Measurements from ENCODE around the gene FAM53B.

The FAM53B gene

GRCh38 chr10:124644236-124644635 is 99.9 kb downstream of the FAM53B start:
- no peak for DNase-seq

- DNase-seq, result no peak
Observed at GRCh38 chr10:124643330-124644009, 100.7 kb downstream of the FAM53B start.

DNA sequence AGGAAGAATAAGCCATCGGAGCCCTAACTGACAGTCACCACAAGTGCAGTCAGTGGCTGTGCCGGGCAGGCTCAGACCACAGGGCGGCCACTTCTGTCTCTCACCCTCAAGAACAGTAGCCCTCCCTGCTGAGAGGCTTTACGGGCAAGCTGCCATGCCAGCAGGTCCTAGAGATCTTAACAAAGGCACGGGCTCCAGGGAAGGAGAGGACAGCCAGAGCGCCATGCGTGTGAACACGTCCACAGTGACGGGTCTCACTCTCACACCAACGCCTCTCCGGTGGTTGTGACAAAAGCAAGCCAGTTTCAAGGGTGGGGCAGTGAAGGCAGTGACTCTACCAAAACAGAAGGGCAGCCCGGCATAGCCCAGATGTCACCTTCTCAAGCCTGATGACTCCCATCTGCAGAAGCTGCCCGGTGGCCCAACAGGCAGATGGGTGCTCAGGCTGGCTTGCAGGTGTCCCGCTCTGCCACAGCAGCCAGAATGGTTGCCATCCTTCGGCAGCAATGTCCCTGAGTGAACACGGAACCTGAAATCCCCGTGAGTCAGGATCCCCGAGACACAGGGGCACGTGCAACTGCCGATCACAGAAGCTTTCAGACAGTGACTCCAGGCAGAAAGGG is 102.0 kb downstream of the FAM53B start:
- no peak for DNase-seq

- peak; percentile 58 for DNase-seq
Observed at GRCh38 chr10:124641282-124642087, 102.7 kb downstream of the FAM53B start.

- no peak for DNase-seq
Observed at GRCh38 chr10:124640538-124641231, 103.5 kb downstream of the FAM53B start.

GRCh38 chr10:124640056-124640455 is 104.1 kb downstream of the FAM53B start:
- no peak for DNase-seq

GRCh38 chr10:124639646-124640045 is 104.5 kb downstream of the FAM53B start:
- no peak for DNase-seq

GRCh38 chr10:124639206-124639605 is 105.0 kb downstream of the FAM53B start:
- DNase-seq, result no peak

- no peak for DNase-seq
Observed at GRCh38 chr10:124637746-124638145, 106.4 kb downstream of the FAM53B start.

- DNase-seq, result no peak
Observed at GRCh38 chr10:124637091-124637700, 107.0 kb downstream of the FAM53B start.

DNA sequence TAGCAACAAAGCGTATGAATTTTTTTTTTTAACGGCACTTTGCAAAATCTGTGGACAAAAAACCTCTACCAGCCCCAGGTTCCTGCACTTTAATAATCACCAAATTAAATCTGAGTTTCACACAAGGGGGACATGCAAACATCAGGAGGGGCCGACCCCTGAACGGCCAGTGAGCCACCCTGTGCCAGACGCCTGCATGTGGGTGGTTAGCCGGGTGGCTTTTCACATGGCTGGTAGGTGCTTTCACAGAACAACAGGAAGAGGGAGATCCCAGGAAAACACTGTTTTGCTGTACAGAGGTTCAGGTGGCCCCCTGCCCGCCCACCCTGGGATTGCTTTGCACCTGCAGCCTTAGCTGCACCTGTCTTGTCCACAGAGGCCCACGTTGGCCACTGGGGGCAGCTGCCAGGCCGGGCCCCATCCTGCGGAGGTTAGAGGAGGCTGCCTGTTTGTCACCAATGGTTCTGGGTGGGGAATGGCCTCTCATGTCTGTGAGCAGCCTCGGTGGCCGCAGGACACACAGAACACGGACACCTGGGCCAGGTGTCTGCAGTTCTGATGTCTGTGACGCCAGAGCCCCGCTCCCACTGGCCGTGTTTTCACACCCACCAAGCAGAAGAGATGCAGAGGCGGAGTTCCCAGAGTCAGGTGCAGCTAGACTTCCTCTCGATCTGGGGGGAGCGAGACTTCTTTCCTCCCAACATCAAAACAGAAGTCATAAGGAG is 107.7 kb downstream of the FAM53B start:
- DNase-seq, result peak; percentile 53

DNA sequence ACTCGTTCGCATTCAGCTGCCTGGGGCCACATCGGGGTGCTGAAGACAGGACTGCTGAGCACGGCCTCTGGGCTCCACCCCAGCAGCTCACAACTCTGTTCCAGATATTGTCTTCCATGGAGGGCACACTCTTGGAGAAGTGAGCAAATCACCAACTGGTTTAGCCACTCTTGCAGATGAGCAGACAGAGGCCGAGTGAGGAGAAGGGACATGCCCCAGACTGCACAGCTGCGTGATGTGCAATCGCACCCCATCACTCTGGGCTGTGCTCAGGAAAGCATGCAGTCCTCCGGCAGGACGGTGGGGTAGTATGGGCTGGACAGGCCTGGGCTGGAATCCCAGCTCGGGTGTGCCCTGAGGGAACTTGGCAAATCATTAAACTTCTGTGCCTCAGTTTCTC is 111.6 kb downstream of the FAM53B start:
- no peak for DNase-seq

GRCh38 chr10:124632064-124632531 is 112.1 kb downstream of the FAM53B start:
- DNase-seq, result peak; percentile 43

DNA sequence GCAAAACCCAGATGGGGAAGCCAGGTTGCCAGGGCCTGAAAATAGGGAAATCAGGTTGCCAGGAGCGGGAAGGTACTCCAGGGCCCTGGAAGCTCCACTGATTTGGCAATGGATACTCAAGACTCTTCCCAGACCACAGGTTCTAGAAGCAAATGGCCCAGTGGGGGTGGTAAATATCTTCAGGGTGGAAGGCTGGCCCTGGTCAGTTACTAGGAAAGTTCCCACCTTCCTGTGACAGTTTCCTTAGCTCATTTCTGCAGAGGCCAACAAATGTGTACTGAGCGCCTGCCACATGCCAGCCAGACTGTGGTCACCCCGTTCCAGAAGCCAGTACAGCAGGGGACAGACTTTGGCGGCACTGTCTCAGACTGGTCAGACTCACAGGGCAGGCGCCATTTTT is 113.6 kb downstream of the FAM53B start:
- no peak for DNase-seq

DNA sequence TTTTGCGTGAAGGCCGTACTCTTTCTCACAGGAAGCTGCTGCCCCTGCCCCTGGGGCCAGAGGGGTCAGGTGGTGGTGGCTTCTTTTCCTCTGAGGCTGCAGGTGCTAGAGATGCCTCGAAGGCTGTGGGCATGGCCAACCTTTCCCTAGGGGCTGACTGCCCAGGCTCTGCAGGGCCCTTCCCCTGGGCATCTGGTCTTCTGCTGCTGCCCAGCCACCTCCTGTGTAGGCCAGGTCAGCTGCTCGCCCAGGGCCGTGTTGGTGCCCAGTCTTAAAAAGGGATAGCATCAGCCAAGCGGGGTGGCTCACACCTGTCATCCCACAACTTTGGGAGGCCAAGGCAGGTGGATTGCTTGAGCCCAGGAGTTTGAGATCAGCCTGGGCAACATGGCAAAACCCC is 114.3 kb downstream of the FAM53B start:
- no peak for DNase-seq

DNA sequence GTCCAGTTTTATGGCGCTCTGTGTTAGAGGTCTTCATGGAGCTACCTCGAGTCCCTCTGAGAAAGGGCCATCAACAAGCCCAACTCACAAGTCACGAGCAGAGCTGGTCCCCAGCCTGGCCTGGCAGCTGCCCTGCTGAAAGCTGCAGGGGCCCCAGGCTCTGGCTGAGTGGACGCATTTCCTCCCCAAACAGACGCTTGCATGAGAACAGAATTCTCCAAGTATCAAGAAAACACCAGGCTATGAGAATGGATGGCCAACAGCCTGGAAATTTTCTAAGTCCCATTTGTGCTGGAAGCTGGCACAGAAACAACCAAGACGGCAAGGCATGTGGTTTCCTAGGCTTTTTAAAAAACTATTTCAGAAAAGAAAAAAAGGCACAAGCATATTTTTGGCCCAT is 114.8 kb downstream of the FAM53B start:
- no peak for DNase-seq

DNA sequence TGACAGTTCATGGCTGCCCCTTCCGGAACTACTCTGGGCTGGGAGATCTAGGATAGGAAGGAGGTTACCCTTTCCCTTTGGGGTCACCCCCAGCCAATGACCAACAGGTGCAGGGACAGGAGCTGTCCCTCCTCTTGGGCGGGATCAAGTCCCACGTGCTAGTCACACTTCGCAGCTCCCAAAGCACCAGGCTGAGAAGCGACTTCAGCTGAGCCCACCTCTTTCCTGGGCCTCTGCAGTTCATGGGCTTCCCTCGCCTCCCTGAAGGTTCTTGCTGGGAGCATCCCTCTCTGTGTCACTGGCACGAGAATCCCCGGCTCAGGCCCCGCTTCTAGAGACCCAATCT is 115.5 kb downstream of the FAM53B start:
- DNase-seq, result no peak

DNA sequence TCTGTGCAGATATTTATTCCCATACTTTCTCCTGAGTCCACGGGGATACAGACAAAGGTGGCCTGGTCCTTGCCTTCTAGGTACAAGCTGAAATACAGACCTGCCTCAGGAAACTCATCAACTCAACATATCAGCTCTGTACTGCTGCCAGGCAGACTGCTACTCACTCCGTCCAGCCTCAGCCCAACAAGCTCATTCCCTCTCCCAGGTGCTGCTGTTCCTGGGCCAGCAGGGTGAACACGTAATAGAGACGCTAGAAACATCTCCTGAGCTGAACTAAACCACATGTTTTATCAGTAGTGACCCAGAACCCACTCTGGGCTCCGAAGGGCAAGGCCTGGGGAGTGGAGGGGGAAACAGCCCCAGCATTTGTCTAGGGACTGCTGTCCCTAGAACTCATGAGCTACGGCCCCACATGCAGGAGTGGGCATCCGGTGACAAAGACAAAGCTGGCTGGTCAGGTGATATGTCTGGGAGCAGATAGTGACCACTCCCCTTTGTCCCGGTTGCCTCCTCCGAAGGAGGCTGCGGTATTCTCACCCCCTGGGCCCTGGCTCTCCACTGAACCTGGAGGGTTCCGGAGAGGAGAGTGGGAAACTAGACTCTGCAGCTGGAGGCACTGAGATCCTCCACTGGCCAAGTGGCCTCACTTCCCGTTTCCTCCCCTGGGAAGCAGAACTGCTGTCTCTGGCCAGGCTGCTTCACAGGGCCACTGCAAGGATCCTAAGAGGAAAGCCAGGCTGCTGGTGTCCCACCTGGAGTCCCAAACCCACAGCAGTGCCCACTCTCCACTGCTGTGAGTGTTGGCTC is 116.1 kb downstream of the FAM53B start:
- no peak for DNase-seq

- peak; percentile 58 for DNase-seq
Observed at GRCh38 chr10:124626759-124627380, 117.3 kb downstream of the FAM53B start.

DNA sequence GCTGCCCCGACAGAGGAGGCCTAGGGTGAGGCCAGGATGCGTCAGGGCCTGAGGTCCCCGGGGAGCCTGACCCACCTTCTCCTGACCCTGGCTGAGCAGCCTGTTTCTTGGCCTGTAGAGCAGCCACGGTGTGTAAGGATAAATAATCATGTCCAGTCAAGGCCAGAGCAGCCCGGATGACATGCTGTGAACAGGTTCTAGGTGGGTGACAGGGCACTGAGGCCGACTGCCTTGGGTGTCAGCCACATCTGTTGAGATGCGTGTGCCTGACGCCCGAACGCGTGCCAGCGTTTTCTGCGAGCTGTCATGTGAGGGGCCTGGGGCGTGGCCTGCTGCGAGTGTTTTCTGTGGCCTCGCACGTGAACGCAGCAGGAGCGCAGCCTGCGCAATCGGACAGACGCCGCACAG is 118.3 kb downstream of the FAM53B start:
- DNase-seq, result no peak

DNA sequence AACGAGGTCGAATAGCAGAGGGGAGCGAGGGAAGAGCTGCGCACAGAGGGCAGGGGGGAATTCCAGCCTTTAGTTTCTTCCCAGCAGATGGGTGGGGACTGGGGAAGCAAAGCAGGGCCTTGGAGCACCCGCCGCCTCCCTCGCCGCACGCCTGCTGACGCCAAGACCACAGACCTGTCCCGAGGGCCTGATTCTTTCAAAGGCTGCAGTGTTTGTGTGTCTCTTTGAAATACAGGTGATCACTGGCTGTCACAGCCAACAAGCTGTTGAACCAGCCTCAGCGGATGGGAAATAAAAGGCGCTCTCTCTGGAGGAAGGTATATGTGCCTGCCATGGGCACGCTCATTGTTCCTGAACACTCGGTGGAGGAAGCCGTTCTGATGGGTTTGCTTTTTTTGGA is 119.3 kb downstream of the FAM53B start:
- no peak for DNase-seq
